ENCODE data around the gene CLDN15.

Gene CLDN15

DNA sequence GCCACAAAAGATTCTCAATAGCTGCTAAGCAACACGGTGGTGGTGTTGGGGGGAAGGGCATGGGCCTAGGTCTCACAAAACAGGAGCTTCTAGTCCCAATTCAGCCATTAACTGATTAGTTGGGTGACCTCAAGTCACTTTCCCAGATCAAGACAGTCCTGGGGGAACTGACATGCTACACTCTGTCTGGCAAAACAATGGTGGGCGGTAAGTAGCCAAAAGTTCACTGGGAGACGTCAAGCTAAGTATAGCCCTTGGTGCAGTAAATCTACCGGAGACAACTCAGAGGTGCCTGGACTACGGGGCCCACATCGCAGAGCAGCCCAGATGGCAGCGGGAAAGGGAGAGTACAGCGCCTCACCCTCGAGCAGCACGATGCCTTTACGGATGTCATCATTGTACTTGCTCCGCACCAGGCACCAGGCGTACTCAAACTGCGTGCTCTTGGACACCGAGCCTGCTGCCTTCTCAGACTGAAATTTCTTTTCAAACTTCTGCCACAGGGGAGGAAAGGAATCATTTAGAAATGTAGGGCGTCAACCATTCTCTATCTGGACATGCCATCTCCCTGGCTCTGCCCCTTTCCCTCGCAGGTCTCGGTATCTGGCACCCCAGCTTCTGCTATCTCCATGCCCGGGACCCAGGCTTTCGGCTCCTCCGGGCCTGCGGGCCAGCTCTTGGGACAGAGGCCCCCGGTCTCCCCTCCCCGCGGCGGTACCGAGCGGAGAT lies 6.2 kb upstream of the CLDN15 start:
- no peak for DNase-seq

DNA sequence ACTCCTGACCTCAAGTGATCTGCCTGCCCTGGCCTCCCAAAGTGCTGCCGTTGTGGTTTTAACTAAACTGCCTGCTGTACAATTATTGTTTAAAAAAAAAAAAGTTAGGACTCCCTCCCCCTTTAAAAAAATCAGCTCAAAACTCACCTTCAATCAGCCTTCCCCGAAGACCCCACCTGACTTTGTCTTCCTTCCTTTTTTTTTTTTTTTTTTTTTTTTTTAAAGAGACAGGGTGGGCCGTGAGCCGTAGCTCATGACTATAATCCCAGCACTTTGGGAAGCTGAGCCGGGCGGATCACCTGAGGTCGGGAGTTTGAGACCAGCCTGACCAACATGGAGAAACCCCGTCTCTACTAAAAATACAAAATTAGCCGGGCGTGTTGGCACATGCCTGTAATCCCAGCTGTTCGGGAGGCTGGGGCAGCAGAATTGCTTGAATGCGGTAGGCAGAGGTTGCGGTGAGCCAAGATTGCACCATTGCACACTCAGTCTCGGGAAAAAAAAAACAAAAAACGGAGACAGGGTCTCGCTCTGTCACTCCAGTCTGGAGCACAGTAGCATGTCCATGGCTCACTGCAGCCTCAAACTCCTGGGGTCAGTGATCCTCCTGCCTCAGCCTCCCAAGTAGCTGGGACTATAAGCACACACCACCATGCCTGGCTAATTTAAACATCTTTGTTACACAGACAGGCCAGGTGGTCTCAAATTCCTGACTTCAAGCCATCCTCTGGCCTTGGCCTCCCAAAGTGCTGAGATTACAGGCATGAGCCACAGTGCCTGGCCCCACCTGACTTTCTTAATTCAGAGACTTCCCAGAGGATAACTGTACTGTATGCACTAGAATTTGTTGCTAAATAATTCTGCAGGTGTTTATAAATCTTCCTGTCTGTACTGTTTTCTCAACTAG lies 4.1 kb upstream of the CLDN15 start:
- no peak for DNase-seq

DNA sequence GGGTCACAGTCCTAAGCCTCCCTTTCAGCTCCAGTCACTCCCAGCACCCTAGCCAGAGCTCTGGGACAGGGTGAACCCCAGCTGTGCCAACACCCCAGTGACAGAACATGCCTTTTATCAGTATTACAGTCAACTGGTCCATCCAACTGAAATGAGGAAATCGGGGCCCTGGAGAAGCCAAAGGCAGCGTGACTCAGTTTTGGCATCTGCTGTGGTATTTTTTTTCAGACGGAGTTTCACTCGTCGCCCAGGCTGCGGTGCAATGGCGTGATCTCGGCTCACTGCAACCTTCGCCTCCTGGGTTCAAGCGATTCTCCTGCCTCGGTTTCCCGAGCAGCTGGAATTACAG lies 3.4 kb upstream of the CLDN15 start:
- no peak for DNase-seq

DNA sequence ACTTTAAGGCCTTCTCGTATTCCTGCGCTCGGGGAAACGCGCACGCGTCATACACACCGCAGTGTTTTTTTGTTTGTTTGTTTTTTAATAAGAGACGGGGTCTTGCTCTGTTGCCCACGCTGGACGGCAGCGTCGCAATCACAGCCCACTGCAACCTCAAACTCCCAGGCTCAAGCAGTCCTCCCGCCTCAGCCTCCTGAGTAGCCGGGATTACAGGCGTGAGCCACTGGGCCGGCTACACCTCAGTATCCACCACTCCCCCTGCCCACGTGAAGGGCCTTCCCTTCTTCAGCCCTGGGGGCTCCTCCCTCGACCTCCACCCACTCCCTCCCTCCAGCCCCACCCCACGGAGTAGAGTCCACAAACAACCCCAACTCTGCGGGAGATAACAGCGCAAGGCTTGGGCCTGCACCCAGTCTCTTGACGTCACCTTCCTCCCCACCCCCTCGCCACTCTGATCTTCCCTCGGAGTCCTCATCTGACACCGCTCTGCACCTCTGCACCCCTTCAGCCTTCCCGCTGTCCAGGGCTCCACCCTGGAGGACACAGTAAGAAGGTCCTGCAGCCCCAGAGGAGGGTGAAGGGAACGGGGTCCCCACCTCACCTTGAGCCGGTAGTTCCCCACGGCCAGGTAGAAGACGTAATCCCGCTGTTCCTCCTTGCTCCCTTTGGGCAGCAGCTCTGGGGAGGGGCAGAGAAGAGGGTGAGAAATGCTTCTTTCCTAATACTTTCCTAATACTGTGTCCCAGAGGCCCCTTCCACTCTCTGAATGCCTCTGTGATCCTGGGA lies 2.8 kb upstream of the CLDN15 start:
- DNase-seq = no peak

DNA sequence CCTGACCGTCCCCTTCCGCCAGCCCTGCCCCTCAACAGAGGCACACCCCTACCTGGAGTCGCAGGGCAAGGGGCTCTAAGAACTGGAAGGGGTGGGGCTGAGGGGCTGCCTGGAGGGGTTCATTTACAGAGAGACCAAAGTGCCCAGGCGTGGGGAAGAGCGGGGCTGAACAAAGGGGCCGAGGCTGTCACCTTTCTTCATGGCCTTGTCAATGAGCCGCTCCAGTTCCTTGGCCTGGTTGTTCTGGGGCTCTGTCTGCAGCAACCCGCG lies 2.3 kb upstream of the CLDN15 start:
- DNase-seq = no peak

DNA sequence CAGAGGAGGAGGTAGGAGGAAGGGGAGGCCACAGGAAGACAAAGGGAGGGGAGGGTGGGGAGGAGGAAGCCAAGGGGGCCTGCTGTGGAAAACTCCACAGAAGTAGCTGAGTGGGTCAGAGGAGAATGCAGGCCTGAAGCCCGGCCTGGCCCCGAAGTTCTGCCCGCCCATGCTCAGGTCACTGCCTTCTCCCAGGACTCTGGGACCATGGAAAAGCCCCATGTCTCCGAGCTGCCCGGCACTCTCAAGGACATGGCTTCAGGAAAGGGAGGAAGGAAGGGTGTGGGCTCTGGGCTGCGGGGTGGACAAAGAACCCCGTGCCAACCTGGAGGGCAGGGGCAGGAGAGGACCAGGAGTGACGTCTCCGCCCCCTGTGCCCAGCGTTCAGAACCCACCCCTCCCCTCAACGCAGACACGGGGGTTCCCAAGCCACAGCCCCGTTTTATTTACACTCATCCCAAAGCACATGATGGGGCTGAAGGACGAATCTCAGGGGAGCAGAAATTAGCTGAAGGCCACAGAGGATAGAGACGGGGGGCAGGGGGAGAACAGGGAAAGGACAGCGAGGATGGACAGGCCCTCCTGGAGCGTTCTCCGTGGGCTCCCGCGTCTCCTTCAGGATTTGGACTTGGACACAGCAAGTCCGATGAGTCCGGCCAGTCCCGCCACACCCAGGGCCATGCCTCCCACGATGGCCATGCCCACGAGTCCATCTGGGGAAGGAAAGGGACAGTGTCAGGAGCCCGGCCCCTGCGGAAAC lies 1.8 kb upstream of the CLDN15 start:
- no peak for DNase-seq

DNA sequence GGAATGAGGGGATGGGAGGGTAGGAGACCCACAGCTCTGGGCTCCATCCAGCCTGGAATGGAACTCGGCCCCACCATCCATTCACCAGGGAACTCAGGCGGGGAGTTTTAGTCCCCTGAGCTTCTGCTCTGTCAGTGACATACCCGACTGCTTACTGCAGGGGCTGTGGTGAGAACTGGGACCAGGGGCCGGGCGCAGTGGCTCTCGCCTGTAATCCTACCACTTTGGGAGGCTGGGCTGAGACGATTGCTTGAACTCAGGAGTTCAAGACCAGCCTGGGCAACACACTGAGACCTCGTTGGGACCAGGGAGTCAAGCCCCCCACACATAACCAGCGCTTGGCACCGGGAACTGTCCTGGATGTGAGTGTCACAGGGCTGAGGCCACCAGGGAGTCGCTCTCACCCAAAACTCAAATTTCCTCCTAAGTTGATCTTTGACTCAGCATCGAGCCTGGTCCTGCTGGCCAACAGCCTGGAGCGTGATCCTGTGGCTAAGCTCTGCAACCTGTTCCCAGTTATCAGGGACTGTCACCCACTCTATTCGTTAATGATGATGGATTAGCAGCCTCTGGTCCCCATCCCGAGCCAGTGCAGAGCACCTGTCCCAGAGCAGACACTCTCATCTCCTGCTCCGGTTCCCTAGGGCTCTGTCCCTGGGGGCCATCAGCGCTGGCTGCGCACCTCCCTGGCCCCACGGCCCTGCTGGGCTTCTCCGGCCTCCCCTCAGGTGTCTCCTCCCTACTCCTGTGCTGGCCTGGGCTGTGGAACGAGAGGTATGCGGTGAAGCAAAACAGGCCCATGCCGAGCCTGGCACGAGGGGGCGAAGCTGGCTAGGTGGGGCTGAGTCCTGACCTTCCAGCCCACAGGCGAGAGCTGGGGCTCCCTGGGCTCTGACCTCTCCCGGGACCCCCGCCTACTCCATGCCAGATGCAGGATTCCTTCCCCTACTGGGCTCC lies 902 bp upstream of the CLDN15 start:
- no peak for DNase-seq

DNA sequence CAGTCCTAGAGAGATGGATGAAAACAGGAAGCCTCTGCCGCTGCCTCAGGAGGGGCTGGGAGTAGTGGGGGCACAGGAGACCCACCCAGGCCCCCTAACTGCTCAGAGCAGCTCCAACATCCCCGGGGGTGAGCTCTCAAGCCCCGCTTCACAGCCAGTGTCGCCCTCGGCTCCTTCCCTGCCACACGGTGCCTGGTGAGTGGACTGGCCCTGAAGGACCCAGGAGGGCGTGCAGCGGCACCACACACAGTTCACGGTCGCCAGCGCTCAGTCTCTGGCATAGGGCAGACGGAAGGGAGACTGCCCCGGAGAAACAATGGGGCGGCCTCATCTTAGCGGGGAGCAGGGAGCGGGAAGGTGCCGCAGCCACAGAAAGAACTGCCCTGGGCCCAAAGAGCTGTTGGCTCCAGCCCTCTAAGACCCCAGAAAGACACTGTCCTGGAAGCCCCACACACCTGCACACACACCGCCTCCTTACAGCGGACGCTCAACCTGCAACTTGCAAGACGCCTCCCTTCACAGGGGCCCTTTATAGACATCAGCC lies 1.2 kb downstream of the CLDN15 start:
- DNase-seq = no peak

DNA sequence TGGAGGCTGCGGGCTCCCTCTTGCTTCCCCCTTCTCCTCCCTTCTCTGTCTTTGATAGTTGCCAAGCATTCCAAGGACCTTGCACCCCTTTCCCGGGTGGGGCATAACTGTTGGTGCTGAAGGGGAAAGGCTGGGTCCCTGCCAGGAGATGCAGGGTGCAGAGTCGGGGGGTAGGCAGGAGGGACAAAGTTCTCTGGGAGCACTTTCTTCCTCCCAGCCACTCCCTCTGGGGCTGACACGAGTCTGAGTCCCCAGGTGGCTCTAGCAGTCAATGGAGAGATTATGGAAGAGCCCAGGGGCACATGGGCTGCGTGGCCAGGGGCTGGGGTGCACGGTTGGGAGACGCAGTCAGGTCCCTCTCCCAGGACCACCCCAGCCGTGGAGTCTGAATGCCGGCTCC lies 2.1 kb downstream of the CLDN15 start:
- no peak for DNase-seq

DNA sequence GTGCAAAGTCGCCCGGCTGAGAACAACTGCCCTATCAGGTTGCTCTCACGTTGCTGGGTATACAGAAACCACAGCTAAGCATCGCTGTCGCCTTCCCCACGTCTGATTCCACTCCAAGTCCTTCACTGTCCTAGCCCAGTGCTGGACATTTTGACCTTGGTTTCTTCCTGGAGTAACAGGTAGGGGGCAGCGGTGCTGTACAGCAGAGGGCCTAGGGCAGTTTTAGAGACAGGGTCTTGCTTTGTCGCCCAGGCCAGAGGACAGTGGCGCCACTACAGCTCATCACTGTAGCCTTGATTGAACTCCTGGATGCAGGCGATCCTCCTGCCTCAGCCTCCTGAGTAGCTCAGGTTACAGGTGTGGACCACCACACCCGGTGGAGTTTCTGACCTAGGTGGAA lies 2.6 kb downstream of the CLDN15 start:
- DNase-seq = no peak

DNA sequence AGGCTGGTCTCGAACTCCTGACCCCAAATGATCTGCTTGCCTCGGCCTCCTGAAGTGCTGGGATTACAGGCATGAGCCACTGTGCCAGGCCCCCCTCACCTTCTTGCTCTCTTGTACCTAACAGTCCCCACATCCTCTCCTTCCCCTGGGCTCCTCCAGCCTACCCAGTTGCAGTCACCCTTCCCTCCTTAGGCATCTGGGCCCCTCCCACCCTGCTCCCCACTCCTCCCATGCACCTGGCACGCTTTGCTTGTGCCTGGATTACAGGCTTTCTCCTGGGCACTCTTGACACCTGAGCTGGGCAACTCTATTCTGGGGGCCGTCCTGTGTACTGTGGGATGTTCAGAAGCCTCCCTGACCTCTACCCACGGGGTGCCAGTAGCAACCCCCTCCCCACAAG lies 3.0 kb downstream of the CLDN15 start:
- no peak for DNase-seq

DNA sequence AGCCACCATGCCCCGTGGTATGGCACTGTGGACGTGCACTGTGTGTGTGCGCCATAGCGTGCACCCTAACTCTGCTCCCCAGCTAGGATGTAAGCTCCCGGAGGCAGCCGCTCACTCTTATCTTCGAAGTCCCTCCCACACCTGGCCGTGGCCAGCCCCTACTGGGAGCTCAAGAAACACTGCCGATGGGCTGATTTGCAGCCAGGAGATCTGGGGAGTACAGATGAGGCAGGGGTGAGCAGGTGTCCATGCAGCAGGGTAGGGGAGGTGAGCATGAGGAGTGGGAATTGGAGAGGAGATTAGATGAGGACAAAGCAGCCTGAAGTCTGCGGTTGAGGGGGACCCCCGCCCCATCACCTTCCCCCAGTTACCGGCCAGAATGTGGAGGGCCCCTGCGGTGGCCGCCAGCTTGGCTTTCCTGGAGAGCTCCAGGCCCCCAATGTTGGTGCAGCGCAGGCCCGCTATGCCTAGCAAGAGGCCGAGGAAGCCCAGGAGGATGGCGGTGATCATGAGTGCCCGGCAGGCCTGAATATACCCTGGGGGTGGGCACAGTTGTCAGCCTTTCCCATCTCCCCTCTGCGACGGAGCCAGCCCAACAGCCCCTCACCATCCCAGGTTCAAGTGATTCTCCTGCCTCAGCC lies 3.6 kb downstream of the CLDN15 start:
- no peak for DNase-seq

DNA sequence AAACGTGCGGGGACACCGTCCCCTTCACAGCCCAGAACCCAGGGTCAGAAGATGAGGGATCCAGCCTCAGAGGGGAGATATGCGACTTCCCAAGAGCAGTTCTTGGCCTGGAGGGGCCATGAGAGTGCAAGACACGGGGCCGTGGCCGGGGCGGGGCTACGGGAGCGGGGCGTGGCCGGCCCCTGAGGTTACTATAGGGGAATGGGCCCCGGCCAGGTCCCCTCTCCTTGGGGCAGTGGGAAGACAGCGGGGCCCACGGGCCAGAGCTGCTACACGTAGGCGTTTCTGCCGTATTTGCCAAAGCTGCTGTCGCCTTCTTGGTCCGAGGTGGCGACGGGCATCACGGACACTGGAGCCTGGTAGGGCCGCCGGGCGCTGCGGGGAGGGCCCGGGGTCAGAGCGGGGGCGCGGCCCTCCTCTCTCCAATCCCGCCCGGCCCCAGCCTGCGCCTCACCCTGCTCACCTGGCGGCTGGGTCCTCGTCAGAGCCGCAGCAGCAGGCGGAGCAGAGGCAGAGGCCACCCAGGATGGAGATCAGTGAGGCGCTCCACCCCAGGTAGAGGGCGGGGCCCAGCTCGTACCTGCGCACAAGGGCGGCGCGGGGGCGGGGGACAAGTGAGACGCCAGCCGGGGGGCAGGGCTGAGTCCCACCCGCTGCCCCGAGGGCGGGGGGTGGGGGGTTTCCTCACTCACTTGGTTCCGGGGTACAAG lies 5.3 kb downstream of the CLDN15 start:
- DNase-seq = no peak

DNA sequence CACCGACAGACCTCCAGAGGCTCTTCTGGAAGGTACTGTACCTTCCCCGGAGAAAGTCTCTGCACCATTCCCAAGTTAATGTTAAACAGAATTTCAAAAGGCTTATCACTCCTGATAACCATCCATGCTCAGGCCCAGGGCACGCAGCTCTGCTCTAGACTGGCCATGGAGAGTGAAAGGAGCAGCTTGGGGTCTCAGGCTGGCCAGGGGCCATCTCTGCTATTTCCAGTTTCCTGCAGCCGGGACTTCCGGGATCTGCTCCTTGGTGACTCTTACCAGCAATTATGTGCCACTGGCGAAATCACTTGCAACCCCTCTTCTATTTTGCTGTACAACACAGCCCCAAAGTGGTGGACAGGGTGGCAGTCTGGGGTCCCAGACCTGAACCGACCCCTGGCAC lies 6.0 kb downstream of the CLDN15 start:
- no peak for DNase-seq

DNA sequence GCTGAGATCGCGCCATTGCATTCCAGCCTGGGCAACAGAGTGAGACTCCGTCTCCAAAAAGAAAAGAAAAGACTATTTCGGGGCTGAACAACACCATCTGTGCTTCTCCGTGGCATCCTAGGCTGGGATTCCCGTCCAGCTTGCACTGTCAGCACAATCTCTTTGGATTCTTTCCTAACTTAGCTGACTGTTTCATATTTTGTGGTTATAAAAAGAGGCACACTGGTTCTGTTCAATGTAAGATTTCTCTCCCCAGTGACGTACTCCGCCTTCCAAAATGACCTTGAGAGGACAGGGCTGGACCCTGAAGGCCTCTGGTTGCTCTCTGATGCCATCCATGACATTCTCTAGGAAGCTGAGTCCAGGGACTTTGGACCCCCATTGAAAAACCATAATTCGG lies 10.9 kb downstream of the CLDN15 start:
- no peak for DNase-seq

DNA sequence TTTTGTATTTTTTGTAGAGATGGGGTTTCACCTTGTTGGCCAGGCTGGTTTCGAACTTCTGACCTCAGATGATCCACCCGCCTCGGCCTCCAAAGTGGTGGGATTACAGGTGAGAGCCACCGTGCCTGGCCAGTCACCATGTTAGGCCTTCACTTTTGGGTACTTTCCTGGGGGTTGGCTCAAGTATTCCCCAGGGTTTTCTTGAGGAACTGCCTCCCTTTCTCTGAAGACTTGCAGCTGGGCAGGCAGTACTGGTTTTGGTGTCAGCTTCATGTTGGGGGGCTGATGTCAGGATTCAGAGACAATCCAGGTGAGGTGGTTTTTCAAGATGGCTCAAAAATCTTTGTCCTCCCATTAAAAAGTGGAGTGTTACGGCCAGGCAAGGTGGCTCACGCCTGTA lies 12.0 kb downstream of the CLDN15 start:
- no peak for DNase-seq

DNA sequence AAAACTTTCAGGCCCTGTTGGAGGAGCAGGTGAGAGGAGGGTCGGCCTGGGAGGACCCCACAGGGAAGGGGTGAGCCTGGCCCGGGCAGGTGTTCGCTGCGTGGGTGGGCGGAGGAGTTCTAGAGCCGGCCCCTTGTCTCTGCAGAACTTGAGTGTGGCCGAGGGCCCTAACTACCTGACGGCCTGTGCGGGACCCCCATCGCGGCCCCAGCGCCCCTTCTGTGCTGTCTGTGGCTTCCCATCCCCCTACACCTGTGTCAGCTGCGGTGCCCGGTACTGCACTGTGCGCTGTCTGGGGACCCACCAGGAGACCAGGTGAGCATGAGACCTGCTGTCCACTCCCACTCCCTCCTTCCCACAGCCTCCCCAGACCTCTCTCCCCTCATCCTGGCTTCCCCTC lies 14.1 kb downstream of the CLDN15 start:
- no peak for DNase-seq

DNA sequence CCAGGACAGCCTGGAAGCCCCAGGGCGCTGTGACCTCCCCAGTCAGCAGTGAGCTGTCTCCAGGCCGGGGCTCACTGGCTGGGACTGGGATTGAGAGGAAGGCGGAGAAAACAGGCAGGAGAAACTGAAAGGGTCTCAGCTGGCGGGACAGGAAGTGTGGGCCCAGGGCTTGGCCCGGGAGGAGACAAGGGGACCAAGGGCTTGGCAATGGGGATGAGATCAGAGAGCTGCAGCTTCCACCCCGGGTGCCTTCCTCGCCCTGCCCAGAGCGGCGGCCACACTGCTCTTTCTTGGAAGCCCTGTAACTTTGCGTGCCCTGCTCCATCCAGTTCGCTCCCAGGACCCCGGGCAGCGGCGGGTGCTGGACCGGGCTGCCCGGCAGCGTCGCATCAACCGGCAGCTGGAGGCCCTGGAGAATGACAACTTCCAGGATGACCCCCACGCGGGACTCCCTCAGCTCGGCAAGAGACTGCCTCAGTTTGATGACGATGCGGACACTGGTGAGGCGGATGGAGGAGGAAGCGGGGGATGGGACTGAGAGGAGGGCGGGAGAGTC lies 15.2 kb downstream of the CLDN15 start:
- DNase-seq = no peak

DNA sequence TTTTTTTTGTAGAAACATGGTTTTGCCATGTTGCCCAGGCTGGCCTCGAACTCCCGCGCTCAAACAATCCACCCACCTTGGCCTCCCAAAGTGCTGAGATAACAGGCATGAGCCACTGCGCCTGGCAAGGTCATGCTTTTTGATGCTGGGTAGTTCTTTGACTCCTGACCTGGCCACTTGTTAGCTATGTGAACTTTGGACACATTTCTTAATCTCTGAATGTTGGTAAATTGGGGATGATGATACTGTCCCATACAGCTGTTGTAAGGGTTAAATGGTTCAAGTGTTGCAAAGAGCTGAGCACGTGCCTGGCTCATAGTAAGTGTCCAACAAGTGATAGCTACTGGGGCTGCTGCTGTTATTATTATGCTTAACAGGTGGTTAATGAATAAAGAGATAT lies 17.3 kb downstream of the CLDN15 start:
- no peak for DNase-seq

All from fibroblast of skin of right quadriceps (primary cell).